ENCODE data around the gene SPRYD3.

DNA sequence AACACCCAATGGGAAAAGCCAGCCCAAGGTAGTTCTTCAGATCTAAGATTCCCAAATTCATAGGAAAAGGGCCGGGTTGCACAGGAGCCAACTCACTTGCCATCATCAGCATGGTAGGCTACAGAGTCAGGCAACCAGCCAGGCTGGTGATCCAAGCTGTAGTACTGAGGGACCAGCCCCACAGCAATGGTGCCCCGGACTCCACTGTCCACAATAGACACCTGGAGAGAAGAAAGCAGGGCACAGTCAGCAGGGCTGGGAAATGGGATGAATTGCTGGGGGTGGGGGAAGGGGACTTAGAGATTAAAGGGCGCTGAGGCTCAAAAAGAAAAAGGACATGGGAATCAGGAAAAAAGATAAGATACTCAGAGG lies 4.2 kb downstream of the SPRYD3 start:
- TF ChIP-seq POLR2A (IDR thresholded peaks at IDR 0.05; ENCODE audit: low read depth, low read length) (no peak), POLR2AphosphoS5 (IDR thresholded peaks at IDR 0.05; ENCODE audit: low read depth, low read length) (no peak), PAX5 (IDR thresholded peaks at IDR 0.05; ENCODE audit: insufficient read depth, low read length, severe bottlenecking) (no peak), TAF1 (IDR thresholded peaks at IDR 0.05; ENCODE audit: low read depth, low read length) (no peak), SPI1 (IDR thresholded peaks at IDR 0.05; ENCODE audit: low read depth, low read length) (no peak)
